Activated CD8-positive, alpha-beta memory T cell treated with anti-CD3 and anti-CD28 coated beads for 24 hours (primary cell): ENCODE data around the gene CIT.

Source experiments
- DNase-seq: peaks from one replicate; pipeline ENCODE4 v3.0.0-alpha.2; 2020

CIT gene

DNA sequence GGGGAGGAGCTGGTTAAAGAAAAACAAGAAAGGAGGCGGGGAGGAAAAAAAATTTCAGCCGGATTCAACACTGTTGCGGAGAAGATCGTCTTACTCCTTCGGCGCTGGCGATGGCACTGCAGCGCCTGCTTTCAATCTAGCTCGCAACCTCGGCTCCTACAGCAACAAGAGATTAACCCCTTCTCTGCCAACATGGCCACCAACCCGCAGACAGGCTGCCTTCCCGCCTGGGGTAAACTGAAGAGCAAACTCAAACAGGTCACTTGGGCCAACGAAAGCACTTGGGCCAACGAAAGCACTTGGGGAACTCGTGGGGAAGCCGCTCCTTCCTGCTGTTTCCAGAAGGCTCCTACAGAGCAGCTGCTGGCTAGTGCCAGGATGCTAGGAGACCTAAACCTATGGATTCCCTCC lies 73.7 kb downstream of the CIT start:
- DNase-seq, result no peak

DNA sequence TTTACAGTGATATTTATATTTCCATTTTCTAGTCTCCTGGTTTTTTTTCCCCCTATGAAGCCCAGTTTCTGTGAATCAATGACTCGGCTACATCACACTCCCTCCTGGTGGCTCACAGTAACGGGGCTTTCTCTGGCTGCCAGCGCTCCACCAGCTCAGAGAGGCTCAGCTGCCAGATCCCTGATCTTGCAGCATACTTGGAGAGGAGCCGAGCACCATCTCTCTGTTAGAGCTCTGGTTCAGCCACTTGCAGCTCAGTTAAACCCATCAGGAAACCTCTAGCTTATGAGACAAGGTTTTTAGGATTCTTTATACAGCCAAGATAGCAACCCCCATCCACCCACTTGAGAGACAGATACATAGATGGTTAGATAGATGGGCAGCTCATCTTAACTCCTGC lies 74.6 kb downstream of the CIT start:
- DNase-seq, result no peak

GRCh38 chr12:119797090-119797489 lies 80.0 kb downstream of the CIT start:
- DNase-seq, result no peak

DNA sequence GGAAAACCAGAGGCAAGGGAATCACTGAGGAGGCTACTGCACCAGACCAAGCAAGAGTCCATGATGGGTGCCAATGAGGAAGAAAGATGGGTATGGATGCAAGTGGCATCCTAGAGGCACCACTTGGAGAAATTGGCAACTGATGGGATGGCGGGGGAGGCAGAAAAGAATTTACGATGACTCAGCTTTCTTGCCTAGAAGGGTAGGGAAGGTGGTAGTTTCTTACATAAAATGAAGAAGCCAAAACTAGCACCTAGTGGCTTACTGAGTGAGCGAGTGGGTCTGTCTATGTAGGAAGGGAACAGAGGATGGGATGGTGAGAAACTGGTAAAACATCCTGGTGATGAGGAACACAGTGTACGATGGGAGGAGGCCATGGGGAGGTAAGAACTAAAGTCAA lies 80.8 kb downstream of the CIT start:
- no peak for DNase-seq

- DNase-seq, result no peak
Observed at GRCh38 chr12:119791453-119791852, 85.7 kb downstream of the CIT start.

GRCh38 chr12:119788786-119789185 lies 88.3 kb downstream of the CIT start:
- DNase-seq, result no peak

DNA sequence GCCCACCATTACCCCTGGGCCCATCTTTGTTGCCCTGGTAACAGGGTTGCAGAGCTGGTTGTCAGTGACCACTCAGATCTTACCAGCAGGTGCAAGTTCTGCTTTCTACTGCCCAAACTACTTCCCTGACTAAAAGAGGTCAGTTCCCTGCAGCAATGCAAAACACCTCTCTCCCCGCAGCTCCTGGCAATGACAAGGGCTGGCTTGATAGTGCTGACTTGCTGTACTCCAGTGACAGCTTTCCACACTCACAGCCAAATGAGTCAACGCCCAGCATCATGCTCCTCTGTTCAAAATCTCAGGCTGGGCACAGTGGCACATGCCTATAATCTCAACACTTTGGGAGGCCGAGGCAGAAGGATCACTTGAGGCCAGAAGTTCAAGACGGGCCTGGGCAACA lies 90.6 kb downstream of the CIT start:
- DNase-seq, result no peak

DNA sequence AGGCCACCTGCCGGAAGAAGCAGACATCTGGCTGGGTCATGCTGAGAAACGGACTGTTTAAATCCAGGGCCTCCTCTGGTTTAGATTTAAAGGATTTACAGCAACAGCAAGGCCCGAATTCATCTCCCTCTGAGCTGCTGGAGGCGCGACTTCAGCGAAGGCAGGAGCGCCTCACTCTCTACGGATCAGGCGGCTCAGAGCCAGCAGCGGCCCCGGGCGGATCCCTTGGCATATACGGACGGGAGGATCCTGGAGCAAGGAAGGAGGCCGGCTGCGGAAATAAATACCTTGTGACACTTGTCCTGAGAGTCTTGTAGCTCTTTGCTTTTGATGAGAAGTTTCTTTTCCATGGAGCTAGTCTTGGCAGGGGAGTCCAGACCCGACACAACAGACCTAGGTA lies 92.4 kb downstream of the CIT start:
- no peak for DNase-seq

DNA sequence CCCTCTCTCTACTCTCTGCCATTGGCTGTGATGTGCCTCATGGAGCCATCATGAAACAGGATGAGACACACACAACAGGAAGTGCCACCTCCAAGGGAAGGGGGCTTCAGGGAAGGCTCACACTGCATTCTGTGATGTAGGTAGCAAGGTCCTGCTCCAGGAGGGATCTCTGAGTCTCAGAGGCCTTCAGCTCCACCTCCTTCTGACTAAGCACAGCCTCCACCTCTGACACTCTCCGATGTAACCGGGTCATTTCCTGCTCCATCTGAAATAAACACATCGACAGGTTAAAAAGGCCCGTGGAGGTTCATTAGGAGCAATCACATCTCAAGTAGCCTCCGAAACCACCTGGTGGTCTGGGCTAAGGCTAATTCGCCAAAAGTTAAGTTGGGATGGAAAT lies 93.3 kb downstream of the CIT start:
- DNase-seq, result no peak

DNA sequence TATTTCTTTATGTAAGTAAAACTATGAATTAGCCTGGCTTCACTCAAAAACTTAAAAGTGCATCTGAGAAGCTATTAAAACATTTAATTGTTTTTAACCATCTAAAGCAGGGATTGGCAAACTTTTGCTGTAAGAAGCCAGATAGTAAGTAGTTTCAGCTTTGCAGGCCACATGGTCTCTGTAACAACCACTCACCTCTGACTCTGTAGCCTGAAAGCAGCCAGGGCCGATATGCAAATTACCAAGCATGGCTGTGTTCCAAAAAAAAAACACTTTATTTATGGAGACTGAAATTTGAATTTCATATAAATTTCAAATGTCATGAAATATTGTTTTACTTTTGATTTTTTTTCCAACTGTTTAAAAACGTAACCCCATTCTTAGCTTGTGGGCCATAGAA lies 95.3 kb downstream of the CIT start:
- DNase-seq, result no peak

DNA sequence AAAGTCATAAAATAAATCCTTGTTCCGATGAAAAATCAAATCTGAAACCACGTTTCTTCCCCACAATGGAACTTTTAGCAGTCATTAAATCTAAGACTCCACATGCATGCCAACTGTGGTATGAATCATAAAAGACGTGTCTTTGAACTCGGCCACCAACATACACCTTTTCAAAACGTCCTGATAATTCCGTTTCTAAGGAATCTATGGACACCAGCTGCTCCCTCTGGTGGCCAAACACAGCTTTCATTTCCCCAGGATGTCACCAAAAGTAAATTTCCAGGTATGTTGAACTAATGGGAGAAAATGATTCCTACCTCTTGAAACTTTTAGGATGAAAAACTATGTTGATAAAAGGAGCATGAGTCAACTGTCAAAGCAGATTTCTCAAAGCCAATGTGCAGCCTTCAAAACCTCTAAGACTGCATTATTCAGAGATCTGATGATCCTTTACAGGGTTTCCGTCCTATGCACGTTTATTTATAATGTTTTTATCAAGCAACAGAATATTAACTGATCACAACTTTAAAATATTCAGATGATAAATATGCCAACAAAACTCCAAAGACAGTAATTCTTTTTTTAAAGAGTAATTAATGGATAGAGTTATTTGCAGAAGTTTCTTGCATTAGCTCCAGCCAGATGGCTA lies 96.2 kb downstream of the CIT start:
- no peak for DNase-seq

- DNase-seq, result no peak
Observed at GRCh38 chr12:119775246-119775895, 101.7 kb downstream of the CIT start.

- DNase-seq, result no peak
Observed at GRCh38 chr12:119772431-119772830, 104.7 kb downstream of the CIT start.

DNA sequence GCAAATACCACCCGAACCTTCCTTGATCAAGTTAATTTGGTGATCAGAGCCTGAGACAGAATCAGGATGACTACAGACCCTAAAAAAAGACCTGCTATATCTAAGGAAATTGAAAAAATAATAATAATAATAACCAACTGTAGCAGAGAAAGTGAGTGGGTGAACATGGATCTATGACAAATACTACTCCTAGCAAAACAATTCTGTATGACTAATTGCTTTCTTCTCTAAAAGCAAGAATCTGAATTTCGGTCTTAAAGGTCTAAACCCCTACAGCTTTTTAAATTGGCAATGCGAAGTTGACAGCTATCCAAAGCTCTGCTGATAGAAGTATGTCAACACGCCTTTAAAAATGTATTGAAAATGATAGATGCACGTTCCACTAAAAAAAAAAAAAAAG lies 107.0 kb downstream of the CIT start:
- no peak for DNase-seq

GRCh38 chr12:119762619-119763018 lies 114.5 kb downstream of the CIT start:
- no peak for DNase-seq

- no peak for DNase-seq
Observed at GRCh38 chr12:119758722-119759121, 118.4 kb downstream of the CIT start.

- no peak for DNase-seq
Observed at GRCh38 chr12:119758234-119758633, 118.9 kb downstream of the CIT start.

GRCh38 chr12:119751961-119752360 lies 125.2 kb downstream of the CIT start:
- no peak for DNase-seq

DNA sequence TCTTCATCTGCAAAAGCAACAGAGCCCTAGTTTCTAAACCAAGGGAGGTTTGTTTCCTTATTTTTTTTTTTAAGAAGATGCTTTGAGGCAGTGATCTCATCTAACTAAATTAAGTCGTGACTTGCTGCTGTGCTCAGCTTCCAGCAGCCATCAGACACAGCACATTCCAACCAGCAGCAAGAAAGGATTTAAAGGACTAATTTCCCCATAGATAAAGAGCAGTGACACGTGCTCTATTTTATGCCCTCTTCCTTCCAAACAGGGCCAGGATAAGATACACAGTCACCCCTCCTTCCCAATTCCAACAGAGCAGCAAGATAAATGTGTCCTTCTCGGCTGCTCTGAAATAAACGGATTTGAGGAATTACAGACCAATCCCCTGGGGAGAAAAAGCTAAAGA lies 127.5 kb downstream of the CIT start:
- no peak for DNase-seq

GRCh38 chr12:119748497-119748896 lies 128.6 kb downstream of the CIT start:
- DNase-seq, result no peak

DNA sequence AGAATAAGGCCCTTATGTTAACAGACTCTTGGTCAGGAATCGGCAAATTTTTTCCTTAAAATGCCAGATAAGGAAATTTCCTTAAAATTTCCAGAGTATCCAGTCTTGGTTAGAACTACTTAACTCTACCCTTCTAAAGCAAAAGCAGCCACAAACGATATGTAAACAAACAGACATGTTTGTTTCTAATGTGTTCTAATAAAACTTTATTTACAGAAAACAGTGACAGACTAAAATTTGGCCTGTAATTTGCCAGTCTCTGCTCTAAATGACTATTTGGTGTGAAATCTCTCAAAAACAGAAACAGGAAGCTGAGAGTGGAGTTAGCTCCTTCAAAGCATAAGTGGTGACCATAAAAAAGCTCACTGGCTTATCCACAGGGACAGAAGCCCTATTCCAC lies 131.0 kb downstream of the CIT start:
- DNase-seq, result no peak

GRCh38 chr12:119744900-119745606 lies 132.1 kb downstream of the CIT start:
- no peak for DNase-seq

DNA sequence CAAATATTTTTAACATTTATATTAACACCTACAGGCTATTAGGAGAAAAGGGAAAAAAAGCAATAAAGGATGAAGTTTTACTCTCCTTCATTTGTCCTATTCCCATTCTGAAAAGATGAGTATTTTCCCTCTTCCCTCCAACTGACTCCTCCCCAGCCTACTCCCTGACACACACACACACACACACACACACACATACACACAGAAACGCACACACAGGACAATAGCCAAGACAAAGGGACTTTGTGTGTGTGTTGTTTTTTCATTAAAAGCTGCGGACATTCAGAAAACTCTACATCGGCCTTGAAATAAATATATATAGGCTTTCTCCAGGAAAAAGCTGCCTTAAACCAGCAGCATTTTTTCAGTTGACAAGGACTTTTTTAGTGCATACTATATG lies 134.4 kb downstream of the CIT start:
- no peak for DNase-seq

- no peak for DNase-seq
Observed at GRCh38 chr12:119740830-119741229, 136.3 kb downstream of the CIT start.

DNA sequence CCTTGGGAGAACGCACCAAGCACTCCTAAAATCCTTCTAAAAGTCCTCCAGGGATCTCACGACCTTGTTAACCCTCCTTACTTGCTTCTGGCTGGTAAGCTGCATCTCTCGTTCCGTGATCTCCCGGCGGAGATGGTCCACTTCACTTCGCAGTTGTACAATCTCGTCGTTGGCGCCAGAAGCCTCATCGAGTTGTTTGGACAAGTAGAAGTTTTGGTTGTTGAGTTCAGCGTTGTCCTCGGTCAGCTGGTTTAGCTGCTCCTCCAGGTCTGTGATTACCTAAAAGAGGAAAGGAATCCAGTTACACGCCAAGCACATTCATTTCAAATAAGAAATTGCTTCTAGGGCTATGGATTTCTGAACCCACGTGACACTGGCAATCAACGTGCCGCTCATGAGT lies 142.0 kb downstream of the CIT start:
- DNase-seq, result no peak
